ENCODE data around the gene GALNT8.

DNA sequence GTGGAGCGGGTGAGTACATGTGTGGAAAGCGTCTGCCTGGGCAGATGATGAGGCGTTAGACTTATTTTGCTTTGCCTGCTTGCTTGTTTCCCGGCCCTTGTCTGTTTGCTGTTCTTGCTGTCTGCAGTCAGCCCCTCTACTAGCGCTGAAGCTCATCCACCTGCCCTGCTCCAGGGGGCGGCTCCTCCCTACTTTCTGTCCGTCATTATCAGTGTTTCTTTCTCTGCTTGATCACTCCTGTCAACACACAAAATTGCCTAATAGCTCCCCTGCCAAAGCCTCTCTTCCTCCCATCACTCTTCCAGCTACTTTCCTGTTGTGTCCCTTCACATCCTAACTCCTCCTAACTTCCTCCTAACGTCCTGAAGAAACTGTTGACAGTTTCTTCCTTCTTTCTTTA is 34.9 kb upstream of the GALNT8 start:
- TF ChIP-seq, protein P1, sequence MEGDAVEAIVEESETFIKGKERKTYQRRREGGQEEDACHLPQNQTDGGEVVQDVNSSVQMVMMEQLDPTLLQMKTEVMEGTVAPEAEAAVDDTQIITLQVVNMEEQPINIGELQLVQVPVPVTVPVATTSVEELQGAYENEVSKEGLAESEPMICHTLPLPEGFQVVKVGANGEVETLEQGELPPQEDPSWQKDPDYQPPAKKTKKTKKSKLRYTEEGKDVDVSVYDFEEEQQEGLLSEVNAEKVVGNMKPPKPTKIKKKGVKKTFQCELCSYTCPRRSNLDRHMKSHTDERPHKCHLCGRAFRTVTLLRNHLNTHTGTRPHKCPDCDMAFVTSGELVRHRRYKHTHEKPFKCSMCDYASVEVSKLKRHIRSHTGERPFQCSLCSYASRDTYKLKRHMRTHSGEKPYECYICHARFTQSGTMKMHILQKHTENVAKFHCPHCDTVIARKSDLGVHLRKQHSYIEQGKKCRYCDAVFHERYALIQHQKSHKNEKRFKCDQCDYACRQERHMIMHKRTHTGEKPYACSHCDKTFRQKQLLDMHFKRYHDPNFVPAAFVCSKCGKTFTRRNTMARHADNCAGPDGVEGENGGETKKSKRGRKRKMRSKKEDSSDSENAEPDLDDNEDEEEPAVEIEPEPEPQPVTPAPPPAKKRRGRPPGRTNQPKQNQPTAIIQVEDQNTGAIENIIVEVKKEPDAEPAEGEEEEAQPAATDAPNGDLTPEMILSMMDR (IDR thresholded peaks at IDR 0.05), result no peak
- TF ChIP-seq POLR2A (IDR thresholded peaks at IDR 0.05), result no peak
- TF ChIP-seq POLR2AphosphoS5 (IDR thresholded peaks at IDR 0.05), result no peak
- TF ChIP-seq EP300 (IDR thresholded peaks at IDR 0.05), result no peak
